WERI-Rb-1 (cell line): ENCODE measurements around the gene ACOXL.

ENCODE experiments used
- DNase-seq: peaks from one replicate; pipeline ENCODE4 v3.0.0-alpha.2; 2020
- H3K27ac ChIP-seq: fragments of 250-450 bp; sonication (Bioruptor Pico); 2 replicates; pipeline ENCODE4 v1.5.1; 2020; ENCODE audit warnings: mild to moderate bottlenecking, moderate library complexity
- H3K27me3 ChIP-seq: fragments of 250-450 bp; sonication (Bioruptor Pico); 2 replicates; pipeline ENCODE4 v1.5.1; 2021; ENCODE audit warnings: mild to moderate bottlenecking, low read depth, moderate library complexity; ENCODE audit not compliant: insufficient read depth, severe bottlenecking
- H3K36me3 ChIP-seq: fragments of 250-450 bp; sonication (Bioruptor Pico); 2 replicates; pipeline ENCODE4 v1.5.1; 2020; ENCODE audit warnings: mild to moderate bottlenecking, moderate library complexity
- H3K4me3 ChIP-seq: 2 replicates; pipeline ENCODE4 v1.5.1; 2011; ENCODE audit warnings: low read depth, mild to moderate bottlenecking, control low read depth, low read length
- H3K9me3 ChIP-seq: fragments of 250-450 bp; sonication (Bioruptor Pico); 2 replicates; pipeline ENCODE4 v1.5.1; 2021; ENCODE audit warnings: mild to moderate bottlenecking, moderate library complexity; ENCODE audit not compliant: severe bottlenecking
- CTCF ChIP-seq: IDR thresholded peaks from 2 replicates; pipeline ENCODE4 v1.5.1; 2011; ENCODE audit warnings: low read depth, mild to moderate bottlenecking, control low read depth, inconsistent platforms, low read length

ACOXL gene

GRCh38 chr2:110726285-110726684, 6.1 kb upstream of the ACOXL start:
- TF ChIP-seq CTCF, result no peak
- DNase-seq, result no peak
- H3K27me3 ChIP-seq, result peaks cover 90% of the 10 kb centered on the region
- H3K9me3 ChIP-seq, result no peaks in the 10 kb centered on the region
- H3K4me3 ChIP-seq, result no peak overlapping the region
- no peaks in the 10 kb centered on the region for H3K36me3 ChIP-seq
- no peak overlapping the region for H3K27ac ChIP-seq

- Histone ChIP-seq H3K36me3 (no peaks in the 10 kb centered on the region), H3K4me3 (no peak overlapping the region), H3K27me3 (peaks cover 91% of the 10 kb centered on the region), H3K9me3 (no peaks in the 10 kb centered on the region), H3K27ac (no peak overlapping the region)
- no peak for TF ChIP-seq CTCF
- no peak for DNase-seq
Measured at GRCh38 chr2:110727923-110728322, 4.5 kb upstream of the ACOXL start.

- TF ChIP-seq CTCF, result no peak
- DNase-seq, result no peak
- H3K27ac ChIP-seq, result no peak overlapping the region
Measured at GRCh38 chr2:110729106-110729505, 3.3 kb upstream of the ACOXL start.

GRCh38 chr2:110731064-110731463, 1.3 kb upstream of the ACOXL start:
- no peaks in the 10 kb centered on the region for H3K9me3 ChIP-seq
- H3K4me3 ChIP-seq, result no peak overlapping the region
- no peak for TF ChIP-seq CTCF
- no peaks in the 10 kb centered on the region for H3K36me3 ChIP-seq
- no peak for DNase-seq
- no peak overlapping the region for H3K27ac ChIP-seq
- peaks cover 95% of the 10 kb centered on the region for H3K27me3 ChIP-seq

More at GRCh38 chr2:110729106-110729505, 3.3 kb upstream of the ACOXL start:
- Histone ChIP-seq H3K27me3 (peaks cover 92% of the 10 kb centered on the region), H3K36me3 (no peaks in the 10 kb centered on the region), H3K4me3 (no peak overlapping the region), H3K9me3 (no peaks in the 10 kb centered on the region)

- no peak overlapping the region for H3K4me3 ChIP-seq
- H3K9me3 ChIP-seq, result no peaks in the 10 kb centered on the region
- H3K27me3 ChIP-seq, result peaks cover 95% of the 10 kb centered on the region
- no peaks in the 10 kb centered on the region for H3K36me3 ChIP-seq
- TF ChIP-seq CTCF, result no peak
- DNase-seq, result no peak
- H3K27ac ChIP-seq, result no peak overlapping the region
Measured at GRCh38 chr2:110735366-110735765, 3.0 kb downstream of the ACOXL start.

GRCh38 chr2:110737783-110738182, 5.4 kb downstream of the ACOXL start:
- Histone ChIP-seq H3K9me3 (no peaks in the 10 kb centered on the region), H3K27ac (no peak overlapping the region), H3K4me3 (no peak overlapping the region), H3K27me3 (peaks cover 88% of the 10 kb centered on the region), H3K36me3 (no peaks in the 10 kb centered on the region)
- no peak for TF ChIP-seq CTCF
- no peak for DNase-seq
